K562 (cell line): ENCODE measurements around the gene SYNGR3. TPM values are rescaled to one million over a fixed set of nuclear protein-coding genes. Genes with fewer than 3 reads are reported as not detected.

Source experiments
- ATAC-seq: fragments of 200-7000 bp; cut with Tn5 transposase; 3 replicates; pipeline ENCODE4 v1.9.1; 2020; ENCODE audit warnings: moderate library complexity
- BruUV-seq: library from RNA; stranded (reverse); fragments of 400-500 nt; replicated peaks from 2 replicates; lab custom pipeline; 2021; lab: Mats Ljungman, UMichigan
- CTCF ChIA-PET: fragments of 300-600 bp; formaldehyde crosslinking; extraction: SDS; loops from one replicate; lab custom pipeline; 2021; ENCODE audit warnings: low intra/inter-chr PET ratio; lab: Yijun Ruan, JAX
- POLR2A ChIA-PET: fragments of 300-600, 350-650 bp; sonication (Branson Sonifier 250); formaldehyde crosslinking; extraction: SDS; loops from one replicate; lab custom pipeline; 2021; ENCODE audit warnings: antibody characterized with exemption, inconsistent platforms; lab: Yijun Ruan, JAX
- DNase-seq, 4 experiments: peaks; one replicate each; pipeline versions ENCODE4 v3.0.0 to v3.0.0-alpha.2; 2011 to 2018; ENCODE audit warnings: low spot score in 3 of 4, mixed read lengths in 3 of 4; ENCODE audit errors: extremely low read depth in 1 of 4
- FAIRE-seq: peaks from 2 replicates; lab custom pipeline; 2011; peaks lifted over from hg19 to GRCh38; lab: Jason Lieb, UNC
- H2AFZ ChIP-seq: 2 replicates; pipeline ENCODE4 v1.6.0; 2011; ENCODE audit warnings: low read depth, low read length, control low read depth, inconsistent platforms
- H3K27ac ChIP-seq: fragments of 200-600 bp; 3 replicates; pipeline ENCODE4 v1.8.0; 2011; ENCODE audit warnings: low read depth, mild to moderate bottlenecking, control low read depth, inconsistent platforms, low read length, moderate library complexity, mixed read lengths; ENCODE audit errors: extremely low read depth
- H3K27me3 ChIP-seq, 2 experiments: fragments of 300-600 bp in 1 of 2; 2 replicates in 1 of 2; 3 replicates in 1 of 2; pipeline versions ENCODE4 v1.6.0 to v1.8.0; 2011; ENCODE audit warnings: inconsistent platforms in 2 of 2, low read length in 2 of 2, mild to moderate bottlenecking in 1 of 2, mixed read lengths in 1 of 2, moderate library complexity in 1 of 2; ENCODE audit not compliant: control insufficient read depth in 2 of 2, insufficient read depth in 2 of 2
- H3K36me3 ChIP-seq: fragments of 300-600 bp; 3 replicates; pipeline ENCODE4 v1.8.0; 2011; ENCODE audit warnings: mild to moderate bottlenecking, low read length, inconsistent platforms; ENCODE audit not compliant: control insufficient read depth, insufficient read depth
- H3K4me1 ChIP-seq, 2 experiments: fragments of 200-600 bp in 1 of 2; replicated peaks in 1 of 2; 2 replicates in 1 of 2; 3 replicates in 1 of 2; pipeline versions ENCODE4 v1.5.1 to v1.8.0; 2011; ENCODE audit warnings: inconsistent platforms in 2 of 2, low read length in 2 of 2, mild to moderate bottlenecking in 1 of 2, mixed read lengths in 1 of 2, moderate library complexity in 1 of 2; ENCODE audit not compliant: control insufficient read depth in 2 of 2, insufficient read depth in 2 of 2
- H3K4me2 ChIP-seq: 2 replicates; pipeline ENCODE4 v1.6.1; 2011; ENCODE audit warnings: low read length, control low read depth, inconsistent platforms, mixed read lengths; ENCODE audit not compliant: insufficient read depth
- H3K4me3 ChIP-seq: fragments of 200-600 bp; sonication (generic), shearing (Covaris generic); 2 replicates; pipeline ENCODE4 v1.5.1; 2016; ENCODE audit warnings: control low read depth, inconsistent platforms
- H3K79me2 ChIP-seq: fragments of 200-600 bp; 3 replicates; pipeline ENCODE4 v1.8.0; 2011; ENCODE audit warnings: low read length, inconsistent platforms; ENCODE audit not compliant: control insufficient read depth, insufficient read depth
- H3K9ac ChIP-seq, 2 experiments: 2 replicates each; pipeline versions ENCODE4 v1.6.0 to v1.6.1; 2011; ENCODE audit warnings: low read depth in 2 of 2, low read length in 2 of 2, control low read depth in 1 of 2, inconsistent platforms in 1 of 2, mild to moderate bottlenecking in 1 of 2, mixed read lengths in 1 of 2; ENCODE audit not compliant: insufficient read depth in 1 of 2
- H3K9me1 ChIP-seq: one replicate; pipeline ENCODE4 v1.6.0; 2011; ENCODE audit warnings: inconsistent platforms, mild to moderate bottlenecking, low read length, moderate library complexity; ENCODE audit not compliant: control insufficient read depth, insufficient read depth
- H3K9me3 ChIP-seq: replicated peaks from 2 replicates; pipeline ENCODE4 v1.5.1; 2011; ENCODE audit warnings: low read depth, low read length, inconsistent platforms; ENCODE audit not compliant: control insufficient read depth, insufficient read depth
- H4K20me1 ChIP-seq: replicated peaks from 2 replicates; pipeline ENCODE4 v1.6.1; 2011; ENCODE audit warnings: low read length, inconsistent platforms, mixed read lengths; ENCODE audit not compliant: control insufficient read depth, insufficient read depth
- ATF1 ChIP-seq, 2 experiments: fragments of 450-650 bp in 1 of 2; IDR thresholded peaks; 2 replicates each; pipeline ENCODE4 v1.6.1; 2016; ENCODE audit warnings: missing compliant biosample characterization in 1 of 2, missing genetic modification characterization in 1 of 2
- ATF7 ChIP-seq: fragments of 450-650 bp; IDR thresholded peaks from 2 replicates; pipeline ENCODE4 v1.7.1; 2014; ENCODE audit warnings: mild to moderate bottlenecking, moderate library complexity
- ESRRB ChIP-seq: fragments of 250-450 bp; sonication (Bioruptor Pico); IDR thresholded peaks from 2 replicates; pipeline ENCODE4 v1.5.0; 2020; ENCODE audit warnings: mild to moderate bottlenecking, moderate library complexity, borderline replicate concordance
- HDAC1 ChIP-seq, 2 experiments: fragments of 450-650 bp; IDR thresholded peaks; 2 replicates each; pipeline ENCODE4 v1.6.1; 2016 to 2017; ENCODE audit warnings: inconsistent platforms in 1 of 2, mild to moderate bottlenecking in 1 of 2, moderate library complexity in 1 of 2
- NELFE ChIP-seq: IDR thresholded peaks from 2 replicates; pipeline ENCODE4 v1.6.1; 2011; ENCODE audit warnings: mild to moderate bottlenecking; ENCODE audit not compliant: insufficient read depth, insufficient read length
- POLR3A ChIP-seq: IDR thresholded peaks from 2 replicates; pipeline ENCODE4 v1.6.1; 2011; ENCODE audit warnings: borderline replicate concordance, mild to moderate bottlenecking, moderate library complexity; ENCODE audit not compliant: insufficient read length, insufficient read depth; ENCODE audit errors: extremely low read depth
- RAD51 ChIP-seq: fragments of 450-650 bp; IDR thresholded peaks from 2 replicates; pipeline ENCODE4 v1.7.1; 2016; ENCODE audit warnings: low read depth, mild to moderate bottlenecking, borderline replicate concordance
- TSC22D4 ChIP-seq: fragments of 450-650 bp; IDR thresholded peaks from 2 replicates; pipeline ENCODE4 v1.6.1; 2016; ENCODE audit warnings: missing genetic modification characterization, missing biosample characterization, control low read depth
- ZC3H11A ChIP-seq: IDR thresholded peaks from 2 replicates; pipeline ENCODE4 v1.6.1; 2012; ENCODE audit warnings: low read depth, low read length, improper control_type of control experiment
- ZNF239 ChIP-seq: fragments of 250-450 bp; sonication (Bioruptor Pico); IDR thresholded peaks from 2 replicates; pipeline ENCODE4 v1.4.0; 2020; ENCODE audit warnings: mild to moderate bottlenecking
- ZNF41 ChIP-seq: fragments of 250-450 bp; sonication (Bioruptor Pico); conservative IDR thresholded peaks from 2 replicates; pipeline ENCODE4 v1.4.0; 2020; ENCODE audit warnings: mild to moderate bottlenecking
- ZNF780A ChIP-seq: fragments of 250-450 bp; sonication (Bioruptor Pico); IDR thresholded peaks from 2 replicates; pipeline ENCODE4 v1.5.0; 2021; ENCODE audit warnings: mild to moderate bottlenecking
- WGBS: fragments of 100-300 bp; shearing (Covaris generic); methylation state at CpG from one replicate; pipeline ENCODE4 v1.1.6; 2016; ENCODE audit warnings: low coverage, mixed read lengths; ENCODE audit not compliant: insufficient coverage; ENCODE audit errors: missing lambda C conversion rate; 5-methylcytosine and 5-hydroxymethylcytosine counted together
- in situ Hi-C: fragments of 300-500 bp; cut with MboI; formaldehyde crosslinking; loops from 4 replicates; pipeline ENCODE4 v1.15.0; 2018; ENCODE audit warnings: inconsistent platforms, mixed read lengths
- intact Hi-C: fragments of 100-400 bp; cut with micrococcal nuclease; formaldehyde crosslinking; loops from 2 replicates; pipeline ENCODE4 v1.14.2; 2022
- polyA plus RNA-seq, 8 experiments: library from polyadenylated mRNA; depleted of rRNA in 4 of 8; stranded (reverse) in 5 of 8; unstranded in 3 of 8; fragments of >200 nt; fragmentation: Nextera tagmentation in 2 of 8; fragmentation: Illumina TruSeq in 1 of 8; extraction: Ambion mirVana in 2 of 8; extraction: Trizol in 1 of 8; gene quantifications; 2 replicates each; pipeline versions ENCODE4 v1.2.1 to v1.2.3, GENCODE V29; 2011 to 2014; ENCODE audit warnings: inconsistent platforms in 1 of 8, missing spikeins in 1 of 8
- total RNA-seq, 7 experiments: library from RNA; depleted of rRNA in 6 of 7; stranded (reverse); fragments of >200 nt in 6 of 7; fragmentation: Illumina TruSeq in 2 of 7; extraction: Trizol in 2 of 7; gene quantifications; 2 replicates each; pipeline versions ENCODE4 v1.2.1 to v1.2.3, GENCODE V29; 2011 to 2021; ENCODE audit warnings: low replicate concordance in 1 of 7
- TF ChIP-seq, protein P1 (sequence below): fragments of 450-650 bp; IDR thresholded peaks from one replicate; pipeline ENCODE4 v1.6.1; 2018; ENCODE audit warnings: mild to moderate bottlenecking, moderate library complexity; ENCODE audit not compliant: partially characterized antibody

The SYNGR3 gene
- total and polyA plus RNA-seq, 9 of the 15 experiments (the other 6 are each of a cell fraction or from before 2014, with no cell fraction given) = 3.7 to 69.2 (median 36.3) TPM

DNA sequence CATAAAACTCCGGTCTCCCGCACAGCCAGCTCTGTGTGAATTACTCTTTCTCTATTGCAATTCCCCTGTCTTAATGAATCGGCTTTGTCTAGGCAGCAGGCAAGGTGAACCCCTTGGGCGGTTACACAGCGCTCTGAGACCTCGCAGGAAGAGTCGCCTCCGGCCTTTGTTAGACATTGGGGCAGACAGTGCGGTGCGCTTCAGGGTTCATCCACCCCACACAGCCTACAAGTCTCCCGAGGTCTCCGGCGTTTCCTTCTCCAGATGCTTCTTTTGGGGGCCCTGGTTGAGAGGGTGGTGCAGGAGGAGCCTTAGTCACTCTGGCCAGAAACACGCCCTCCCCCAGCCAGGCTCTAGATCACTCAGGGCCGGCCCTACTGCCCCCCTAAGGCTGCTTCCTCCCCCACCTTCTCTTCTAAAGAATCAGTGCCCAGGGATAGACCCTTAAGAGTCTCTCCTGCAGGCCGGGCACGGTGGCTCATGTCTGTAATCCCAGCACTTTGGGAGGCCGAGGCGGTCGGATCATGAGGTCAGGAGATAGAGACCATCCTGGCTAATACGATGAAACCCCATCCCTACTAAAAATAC is 45.1 kb upstream of the SYNGR3 start:
- Histone ChIP-seq H3K27ac (no peak overlapping the region), H3K4me3 (no peak overlapping the region), H3K36me3 (peaks cover 15% of the 10 kb centered on the region; the same call in 1 of the 3 replicates), H3K9me3 (no peaks in the 10 kb centered on the region), H3K9ac (no peak overlapping the region), H3K9me1 (peaks cover 8% of the 10 kb centered on the region), H3K4me2 (peak overlapping the region; percentile 80; the same call in 1 of the 2 replicates), H4K20me1 (peaks cover 7% of the 10 kb centered on the region), H3K27me3 (no peaks in the 10 kb centered on the region), H3K79me2 (peaks cover 20% of the 10 kb centered on the region), H3K4me1 (peaks cover 29 to 72% of the 10 kb centered on the region in 2 experiments), H2AFZ (no peak overlapping the region)
- no peak for ATAC-seq
- FAIRE-seq = no peak
- no peak for TF ChIP-seq NELFE
- TF ChIP-seq ATF1 (CRISPR knock-in tag; IDR thresholded peaks at IDR 0.05) = no peak
- 0 out of 2 replicates have a peak, but pooled peaks have one; percentile 8 for TF ChIP-seq ATF1 (tag; IDR thresholded peaks at IDR 0.05)
- TF ChIP-seq RAD51 = no peak
- TF ChIP-seq HDAC1 (IDR thresholded peaks at IDR 0.05) = no peak
- TF ChIP-seq ATF7 = 0 out of 2 replicates have a peak, but pooled peaks have one; percentile 3
- no peak for TF ChIP-seq ZNF780A
- TF ChIP-seq POLR3A = no peak
- TF ChIP-seq TSC22D4 (tag) = no peak
- no peak for TF ChIP-seq ZNF239 (CRISPR knock-in tag)
- TF ChIP-seq ZC3H11A = no peak
- TF ChIP-seq, protein P1, sequence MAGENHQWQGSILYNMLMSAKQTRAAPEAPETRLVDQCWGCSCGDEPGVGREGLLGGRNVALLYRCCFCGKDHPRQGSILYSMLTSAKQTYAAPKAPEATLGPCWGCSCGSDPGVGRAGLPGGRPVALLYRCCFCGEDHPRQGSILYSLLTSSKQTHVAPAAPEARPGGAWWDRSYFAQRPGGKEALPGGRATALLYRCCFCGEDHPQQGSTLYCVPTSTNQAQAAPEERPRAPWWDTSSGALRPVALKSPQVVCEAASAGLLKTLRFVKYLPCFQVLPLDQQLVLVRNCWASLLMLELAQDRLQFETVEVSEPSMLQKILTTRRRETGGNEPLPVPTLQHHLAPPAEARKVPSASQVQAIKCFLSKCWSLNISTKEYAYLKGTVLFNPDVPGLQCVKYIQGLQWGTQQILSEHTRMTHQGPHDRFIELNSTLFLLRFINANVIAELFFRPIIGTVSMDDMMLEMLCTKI = no peak
- TF ChIP-seq ESRRB (CRISPR knock-in tag) = no peak
- no peak for TF ChIP-seq ZNF41
- in situ Hi-C loops (no loop called here), intact Hi-C loops (no loop called here)
- no TSS peak for BruUV-seq
- ChIA-PET POLR2A (interaction anchor here (0.7 to 2.9 kb wide), 7 partner anchors 8 to 210 kb away, joined by 3 to 28 read pairs (median 8); partner anchors contain the start of genes RPS2 and TRAF7), CTCF (no interaction called here)
- 27% methylated on average over 21 of the region's 21 CpGs for WGBS
- peak in 1 of 4 experiments; percentile 35 for DNase-seq
